SK-N-SH treated with all-trans-retinoic acid at 6 μM for 48 hours (cell line): ENCODE measurements around the gene HHIPL1.
"Not testable (repeated sequence)": the region's sequence is repeated elsewhere in the genome, so short reads cannot be mapped to it uniquely, and the experiment has no call there.

ENCODE experiments used
- ATAC-seq: fragments of 200-7000 bp; cut with Tn5 transposase; 3 replicates; pipeline ENCODE4 v1.9.1; 2020; ENCODE audit warnings: mild to moderate bottlenecking, moderate library complexity
- ARNTL ChIP-seq: fragments of 450-650 bp; formaldehyde crosslinking; IDR thresholded peaks from 2 replicates; pipeline ENCODE4 v1.5.0; 2020; ENCODE audit warnings: low read depth, mild to moderate bottlenecking, moderate library complexity, borderline replicate concordance
- BACH2 ChIP-seq: fragments of 250-450 bp; sonication (Bioruptor Pico); IDR thresholded peaks from 2 replicates; pipeline ENCODE4 v1.9.0; 2021; ENCODE audit warnings: mild to moderate bottlenecking, borderline replicate concordance
- CREB5 ChIP-seq: fragments of 250-450 bp; sonication (Bioruptor Pico); IDR thresholded peaks from 2 replicates; pipeline ENCODE4 v1.5.1; 2020; ENCODE audit warnings: low read depth, mild to moderate bottlenecking, moderate library complexity
- CSDC2 ChIP-seq: fragments of 250-450 bp; sonication (Bioruptor Pico); IDR thresholded peaks from 2 replicates; pipeline ENCODE4 v1.5.0; 2020; ENCODE audit warnings: mild to moderate bottlenecking, moderate library complexity
- CSRNP3 ChIP-seq: fragments of 250-450 bp; sonication (Bioruptor Pico); IDR thresholded peaks from 2 replicates; pipeline ENCODE4 v1.5.1; 2021; ENCODE audit warnings: mild to moderate bottlenecking, moderate library complexity
- ESRRG ChIP-seq: fragments of 250-450 bp; sonication (Bioruptor Pico); IDR thresholded peaks from 2 replicates; pipeline ENCODE4 v1.6.1; 2021; ENCODE audit warnings: mild to moderate bottlenecking
- GLIS3 ChIP-seq: fragments of 250-450 bp; sonication (Bioruptor Pico); IDR thresholded peaks from 2 replicates; pipeline ENCODE4 v1.5.0; 2020; ENCODE audit warnings: mild to moderate bottlenecking, moderate library complexity
- ISL1 ChIP-seq: fragments of 250-450 bp; sonication (Bioruptor Pico); IDR thresholded peaks from 2 replicates; pipeline ENCODE4 v2.1.2; 2022; ENCODE audit warnings: mild to moderate bottlenecking, moderate library complexity
- OSR1 ChIP-seq: fragments of 250-450 bp; sonication (Bioruptor Pico); IDR thresholded peaks from 2 replicates; pipeline ENCODE4 v1.8.0; 2022; ENCODE audit warnings: moderate library complexity, mild to moderate bottlenecking, inconsistent platforms
- PATZ1 ChIP-seq: fragments of 250-450 bp; sonication (Bioruptor Pico); IDR thresholded peaks from 2 replicates; pipeline ENCODE4 v1.8.0; 2020; ENCODE audit warnings: mild to moderate bottlenecking, moderate library complexity, borderline replicate concordance
- PPARA ChIP-seq: fragments of 250-450 bp; sonication (Bioruptor Pico); IDR thresholded peaks from 2 replicates; pipeline ENCODE4 v1.5.0; 2020; ENCODE audit warnings: mild to moderate bottlenecking, borderline replicate concordance
- RARB ChIP-seq: fragments of 250-450 bp; sonication (Bioruptor Pico); IDR thresholded peaks from 2 replicates; pipeline ENCODE4 v1.8.0; 2021; ENCODE audit warnings: mild to moderate bottlenecking, moderate library complexity
- TOX ChIP-seq: fragments of 250-450 bp; sonication (Bioruptor Pico); IDR thresholded peaks from 2 replicates; pipeline ENCODE4 v1.8.0; 2021; ENCODE audit warnings: mild to moderate bottlenecking, moderate library complexity, borderline replicate concordance
- TSHZ2 ChIP-seq: fragments of 250-450 bp; sonication (Bioruptor Pico); IDR thresholded peaks from 2 replicates; pipeline ENCODE4 v1.5.0; 2020; ENCODE audit warnings: mild to moderate bottlenecking, moderate library complexity
- ZC3H10 ChIP-seq: fragments of 250-450 bp; sonication (Bioruptor Pico); IDR thresholded peaks from 2 replicates; pipeline ENCODE4 v1.5.1; 2021; ENCODE audit warnings: mild to moderate bottlenecking, moderate library complexity
- ZFP3 ChIP-seq: fragments of 250-450 bp; sonication (Bioruptor Pico); IDR thresholded peaks from 2 replicates; pipeline ENCODE4 v1.5.0; 2020; ENCODE audit warnings: mild to moderate bottlenecking, moderate library complexity
- ZFP30 ChIP-seq: fragments of 450-650 bp; formaldehyde crosslinking; IDR thresholded peaks from 2 replicates; pipeline ENCODE4 v1.5.0; 2022; ENCODE audit warnings: mild to moderate bottlenecking, moderate library complexity
- ZNF565 ChIP-seq: fragments of 450-650 bp; formaldehyde crosslinking; conservative IDR thresholded peaks from 2 replicates; pipeline ENCODE4 v1.5.0; 2020; ENCODE audit warnings: low read depth, mild to moderate bottlenecking, moderate library complexity
- ZNF70 ChIP-seq: fragments of 450-650 bp; formaldehyde crosslinking; IDR thresholded peaks from 2 replicates; pipeline ENCODE4 v1.5.0; 2020; ENCODE audit warnings: mild to moderate bottlenecking, moderate library complexity
- ZNF8 ChIP-seq: fragments of 450-650 bp; formaldehyde crosslinking; IDR thresholded peaks from 2 replicates; pipeline ENCODE4 v1.5.0; 2020; ENCODE audit warnings: mild to moderate bottlenecking, moderate library complexity

Gene HHIPL1

GRCh38 chr14:99660006-99660566 lies 15.2 kb downstream of the HHIPL1 start:
- TF ChIP-seq ZFP3 (no peak), CSRNP3 (CRISPR knock-in tag) (no peak), ISL1 (no peak), RARB (CRISPR knock-in tag) (no peak), CREB5 (CRISPR knock-in tag) (no peak), ESRRG (CRISPR knock-in tag) (no peak), ZFP30 (no peak), ZNF70 (no peak), BACH2 (CRISPR knock-in tag) (no peak)

GRCh38 chr14:99660794-99661193 lies 15.9 kb downstream of the HHIPL1 start:
- no peak for ATAC-seq
- TF ChIP-seq GLIS3 (CRISPR knock-in tag) (no peak), ZNF70 (no peak), PATZ1 (no peak), RARB (CRISPR knock-in tag) (no peak), ZFP30 (no peak)

More at GRCh38 chr14:99660006-99660566, 15.2 kb downstream of the HHIPL1 start:
- no peak for ATAC-seq

GRCh38 chr14:99661206-99661605 lies 16.3 kb downstream of the HHIPL1 start:
- not testable (repeated sequence) for ATAC-seq

GRCh38 chr14:99662846-99663245 lies 17.9 kb downstream of the HHIPL1 start:
- no peak for TF ChIP-seq TOX (CRISPR knock-in tag)
- no peak for TF ChIP-seq PPARA (CRISPR knock-in tag)
- TF ChIP-seq CSDC2 = no peak
- TF ChIP-seq TSHZ2 (CRISPR knock-in tag) = no peak
- no peak for TF ChIP-seq CSRNP3 (CRISPR knock-in tag)
- no peak for TF ChIP-seq ZNF565 (CRISPR knock-in tag)
- no peak for TF ChIP-seq BACH2 (CRISPR knock-in tag)
- TF ChIP-seq ESRRG (CRISPR knock-in tag) = no peak
- no peak for TF ChIP-seq ZNF8 (CRISPR knock-in tag)
- TF ChIP-seq ZC3H10 (CRISPR knock-in tag) = no peak
- no peak for TF ChIP-seq OSR1 (CRISPR knock-in tag)
- TF ChIP-seq PATZ1 = no peak
- no peak for TF ChIP-seq ARNTL (CRISPR knock-in tag)
- no peak for TF ChIP-seq ZNF70
- TF ChIP-seq ISL1 = no peak
- ATAC-seq = no peak
